ENCODE data around the gene DAGLB.
"Not testable (repeated sequence)": the region's sequence is repeated elsewhere in the genome, so short reads cannot be mapped to it uniquely, and the experiment has no call there.

Gene DAGLB

GRCh38 chr7:6460990-6461584 is 13.3 kb upstream of the DAGLB start:
- DNase-seq (ENCODE audit: low spot score), result no peak

- no peak for DNase-seq (ENCODE audit: low spot score)
Observed at GRCh38 chr7:6460303-6460702, 12.5 kb upstream of the DAGLB start.

- peak; percentile 37 for DNase-seq (ENCODE audit: low spot score)
Observed at GRCh38 chr7:6458676-6459075, 10.9 kb upstream of the DAGLB start.

GRCh38 chr7:6453734-6454133 is 6.0 kb upstream of the DAGLB start:
- DNase-seq (ENCODE audit: low spot score), result peak; percentile 87

GRCh38 chr7:6451224-6451705 is 3.5 kb upstream of the DAGLB start:
- no peak for DNase-seq (ENCODE audit: low spot score)

- not testable (repeated sequence) for DNase-seq (ENCODE audit: low spot score)
Observed at GRCh38 chr7:6450591-6450990, 2.8 kb upstream of the DAGLB start.

- not testable (repeated sequence) for DNase-seq (ENCODE audit: low spot score)
Observed at GRCh38 chr7:6449884-6450283, 2.1 kb upstream of the DAGLB start.

- DNase-seq (ENCODE audit: low spot score), result no peak
Observed at GRCh38 chr7:6448943-6449543, 1.3 kb upstream of the DAGLB start.

- peak; percentile 91 for DNase-seq (ENCODE audit: low spot score)
Observed at GRCh38 chr7:6446838-6447580, 745 bp downstream of the DAGLB start.

- DNase-seq (ENCODE audit: low spot score), result no peak
Observed at GRCh38 chr7:6444516-6445269, 3.1 kb downstream of the DAGLB start.

- peak; percentile 93 for DNase-seq (ENCODE audit: low spot score)
Observed at GRCh38 chr7:6443372-6443941, 4.3 kb downstream of the DAGLB start.

- DNase-seq (ENCODE audit: low spot score), result no peak
Observed at GRCh38 chr7:6442114-6442513, 5.6 kb downstream of the DAGLB start.

GRCh38 chr7:6440381-6440780 is 7.4 kb downstream of the DAGLB start:
- no peak for DNase-seq (ENCODE audit: low spot score)

GRCh38 chr7:6438427-6438826 is 9.3 kb downstream of the DAGLB start:
- DNase-seq (ENCODE audit: low spot score), result no peak

GRCh38 chr7:6437251-6437650 is 10.5 kb downstream of the DAGLB start:
- no peak for DNase-seq (ENCODE audit: low spot score)

GRCh38 chr7:6436385-6436685 is 11.4 kb downstream of the DAGLB start:
- DNase-seq (ENCODE audit: low spot score), result no peak

GRCh38 chr7:6435486-6436384 is 12.0 kb downstream of the DAGLB start:
- peak; percentile 82 for DNase-seq (ENCODE audit: low spot score)

- no peak for DNase-seq (ENCODE audit: low spot score)
Observed at GRCh38 chr7:6433784-6434615, 13.8 kb downstream of the DAGLB start.

- no peak for DNase-seq (ENCODE audit: low spot score)
Observed at GRCh38 chr7:6432781-6433180, 15.0 kb downstream of the DAGLB start.

- DNase-seq (ENCODE audit: low spot score), result no peak
Observed at GRCh38 chr7:6430974-6431373, 16.8 kb downstream of the DAGLB start.
